Fibroblast of skin of right biceps (primary cell): Measurements from ENCODE around the gene DPY19L1.
A peak's percentile ranks its signal among the peaks of the same experiment; 100 is the strongest.
"Not testable (repeated sequence)": the region's sequence is repeated elsewhere in the genome, so short reads cannot be mapped to it uniquely, and the experiment has no call there.

Source experiments
- DNase-seq: peaks from one replicate; pipeline ENCODE4 v3.0.0-alpha.2; 2013

The DPY19L1 gene

DNA sequence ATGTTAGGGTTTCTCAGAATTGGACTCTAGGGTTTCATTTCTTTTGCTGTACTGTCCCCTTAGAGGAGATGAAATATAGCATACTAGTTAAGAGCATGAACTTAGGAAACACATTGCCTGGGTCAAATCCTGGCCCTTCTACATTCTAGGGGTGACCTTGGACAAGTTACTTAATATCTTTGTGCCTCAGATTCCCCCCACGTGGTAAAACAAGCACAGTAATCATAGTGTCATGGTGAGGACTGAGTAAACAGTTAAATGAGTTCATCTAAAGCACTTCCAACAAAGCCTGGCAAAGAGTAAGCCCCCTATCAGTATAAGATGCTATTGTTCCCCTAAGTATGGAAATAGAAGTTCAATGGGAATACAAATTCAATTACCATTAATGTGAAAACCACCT is 5.1 kb downstream of the DPY19L1 start:
- no peak for DNase-seq

DNA sequence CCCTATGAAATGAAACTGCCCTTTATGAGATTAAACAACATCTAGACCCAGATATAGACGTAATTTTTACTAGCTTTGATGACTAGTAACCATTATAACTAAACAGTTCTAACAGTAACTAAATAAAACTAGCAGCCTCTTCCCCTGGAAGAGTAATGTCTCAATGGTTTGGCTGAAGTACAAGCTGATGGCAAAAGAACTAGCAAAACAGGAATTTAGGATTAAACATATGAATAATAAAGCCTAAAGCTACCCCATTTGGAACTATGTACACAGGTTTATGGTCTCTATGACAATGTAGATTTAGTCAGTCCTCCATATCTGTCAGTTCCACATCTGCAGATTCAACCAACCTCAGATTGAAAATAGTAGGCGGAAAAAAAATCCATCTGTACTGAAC is 6.4 kb downstream of the DPY19L1 start:
- no peak for DNase-seq

- DNase-seq = no peak
These were observed 8.0 kb downstream of the DPY19L1 start for GRCh38 chr7:35029311-35029710.

- no peak for DNase-seq
These were observed 11.1 kb downstream of the DPY19L1 start for GRCh38 chr7:35026150-35026549.

- no peak for DNase-seq
These were observed 11.9 kb downstream of the DPY19L1 start for GRCh38 chr7:35025369-35025870.

- no peak for DNase-seq
These were observed 13.0 kb downstream of the DPY19L1 start for GRCh38 chr7:35024298-35024697.

DNA sequence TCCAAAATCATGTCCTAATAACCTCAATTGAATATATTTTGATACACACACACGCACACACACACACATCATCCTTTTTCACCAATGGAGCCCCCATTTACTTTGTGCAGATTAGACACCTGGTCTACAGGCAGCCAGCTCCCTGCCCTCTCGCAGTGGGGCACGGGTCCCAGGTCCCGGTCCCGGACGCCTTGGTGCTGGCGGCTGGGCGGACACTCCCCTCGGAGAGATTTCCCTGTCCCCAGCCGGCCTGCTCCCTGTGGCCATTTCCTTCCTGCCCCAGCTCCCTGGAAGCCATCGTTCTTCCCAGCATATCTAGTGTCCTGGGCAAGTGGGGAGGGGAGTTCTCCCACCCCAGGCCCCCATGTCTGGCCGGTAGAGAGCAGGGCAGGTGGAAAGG is 14.6 kb downstream of the DPY19L1 start:
- DNase-seq = no peak

GRCh38 chr7:35021445-35021844 is 15.8 kb downstream of the DPY19L1 start:
- no peak for DNase-seq

DNA sequence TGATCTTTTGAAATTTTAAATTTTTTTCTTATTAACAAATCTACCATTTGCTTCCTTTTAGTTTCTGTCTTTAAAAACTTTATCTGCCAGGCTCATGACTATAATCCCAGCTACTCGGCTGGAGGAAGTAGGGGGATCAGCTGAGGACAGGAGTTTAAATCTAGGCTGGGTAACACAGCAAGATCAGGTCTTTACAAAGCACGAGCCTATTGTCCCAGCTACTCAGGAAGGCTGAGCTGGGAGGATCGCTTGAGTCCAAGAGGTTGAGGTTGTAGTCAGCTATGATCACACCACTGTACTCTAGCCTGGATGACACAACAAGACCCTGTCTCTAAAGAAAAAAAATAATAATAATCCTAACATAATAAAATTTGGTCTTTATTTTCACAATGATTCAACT is 17.5 kb downstream of the DPY19L1 start:
- no peak for DNase-seq

DNA sequence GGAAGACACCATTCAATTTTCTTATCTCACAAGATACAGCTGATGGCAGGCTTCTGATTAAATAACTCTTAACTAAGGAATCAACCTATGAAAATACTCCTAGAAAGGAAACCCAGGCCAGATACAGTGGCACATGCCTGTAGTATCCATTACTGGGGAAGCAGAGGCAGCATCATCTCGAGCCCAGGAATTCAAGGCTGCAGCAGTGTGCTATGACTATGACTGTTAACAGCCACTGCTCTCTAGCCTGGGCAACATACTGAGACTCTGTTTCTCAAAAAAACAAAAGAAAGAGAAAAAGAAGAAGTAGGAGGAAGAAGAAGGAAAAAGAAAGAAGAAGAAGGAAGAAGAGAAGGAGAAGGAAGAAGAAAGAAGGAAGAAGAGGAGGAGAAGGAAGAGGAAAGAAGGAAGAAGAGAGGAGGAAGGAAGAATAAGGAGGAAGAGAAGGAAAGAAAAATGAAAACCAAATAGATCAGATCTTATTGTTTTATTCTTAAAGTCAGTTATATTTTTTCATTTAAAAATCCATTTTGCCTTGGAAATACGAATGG is 18.0 kb downstream of the DPY19L1 start:
- DNase-seq = no peak

- DNase-seq = no peak
These were observed 21.9 kb downstream of the DPY19L1 start for GRCh38 chr7:35015346-35015859.

- no peak for DNase-seq
These were observed 25.1 kb downstream of the DPY19L1 start for GRCh38 chr7:35012160-35012559.

DNA sequence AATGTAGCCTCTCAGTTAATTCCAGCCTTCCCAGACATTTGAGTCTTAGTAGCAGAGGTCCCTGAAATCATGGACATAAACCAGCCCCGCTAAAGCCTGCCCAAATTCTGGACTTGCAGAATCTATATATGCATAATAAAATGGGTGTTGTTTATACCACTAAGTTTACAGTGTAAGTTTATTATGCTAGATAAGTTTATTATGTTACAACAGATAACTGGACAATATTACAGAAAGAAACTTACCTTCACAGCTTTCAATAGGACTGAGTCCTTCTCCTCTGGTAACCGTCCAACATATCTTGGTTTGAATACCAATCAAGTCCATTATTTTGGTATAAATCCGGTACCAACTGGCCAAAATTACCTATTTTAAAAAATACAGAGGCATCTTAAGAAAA is 26.2 kb downstream of the DPY19L1 start:
- no peak for DNase-seq

- DNase-seq = no peak
These were observed 29.5 kb downstream of the DPY19L1 start for GRCh38 chr7:35007768-35008167.

DNA sequence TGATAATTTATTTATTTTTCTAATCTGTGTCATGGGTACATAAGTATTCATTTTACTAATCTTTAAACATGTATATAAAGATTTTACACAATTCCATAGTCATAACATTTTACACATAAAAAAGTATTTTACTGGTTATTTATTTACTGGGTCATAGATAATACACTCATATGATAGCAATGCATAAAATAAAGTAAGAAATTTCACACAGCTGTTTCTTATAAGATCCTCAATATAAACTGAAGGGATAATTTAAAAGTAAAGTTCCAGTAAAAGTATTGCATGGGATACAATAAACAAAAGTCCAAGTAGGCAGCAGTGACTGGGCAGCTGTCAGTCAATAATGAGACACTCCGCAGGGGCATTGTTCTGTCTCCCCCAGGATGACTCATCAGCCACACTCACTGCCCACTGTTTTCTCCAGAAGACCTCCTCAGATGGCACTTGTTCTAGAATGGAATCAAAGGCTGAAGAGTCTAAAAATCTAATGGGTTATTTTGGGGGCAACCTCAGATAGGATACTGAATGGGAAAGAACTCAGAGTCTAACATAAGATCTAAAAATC is 32.7 kb downstream of the DPY19L1 start:
- DNase-seq = peak; percentile 20

DNA sequence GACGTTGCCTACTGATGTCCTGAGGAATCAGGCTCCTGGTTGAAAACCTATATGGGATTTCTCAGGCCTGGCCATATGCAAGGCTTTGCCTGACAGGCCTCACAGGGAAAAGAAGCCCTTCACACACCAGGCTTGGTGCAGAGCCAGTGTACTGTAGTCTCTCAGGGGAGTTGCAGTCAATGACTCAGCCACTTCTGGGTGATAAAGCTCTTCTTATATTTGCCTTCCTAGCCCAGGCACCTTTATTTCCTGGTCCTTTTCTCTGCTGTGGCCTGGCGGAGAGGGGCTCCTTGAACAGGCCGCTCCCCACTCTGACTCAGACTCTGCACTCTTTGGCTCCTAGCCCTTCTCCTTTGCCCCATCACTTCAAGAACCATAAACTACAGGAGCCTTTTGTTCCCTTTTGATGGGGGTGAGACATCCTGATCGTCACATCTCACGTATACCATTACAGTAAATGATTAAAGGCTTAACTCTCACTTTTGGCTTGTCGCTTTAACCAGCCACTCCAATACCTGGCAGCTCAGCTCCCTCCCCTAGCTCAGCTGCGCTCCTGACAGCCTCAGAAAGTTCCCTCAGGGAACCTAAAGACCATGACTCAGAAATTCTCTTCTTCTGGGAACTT is 33.5 kb downstream of the DPY19L1 start:
- peak; percentile 90 for DNase-seq

DNA sequence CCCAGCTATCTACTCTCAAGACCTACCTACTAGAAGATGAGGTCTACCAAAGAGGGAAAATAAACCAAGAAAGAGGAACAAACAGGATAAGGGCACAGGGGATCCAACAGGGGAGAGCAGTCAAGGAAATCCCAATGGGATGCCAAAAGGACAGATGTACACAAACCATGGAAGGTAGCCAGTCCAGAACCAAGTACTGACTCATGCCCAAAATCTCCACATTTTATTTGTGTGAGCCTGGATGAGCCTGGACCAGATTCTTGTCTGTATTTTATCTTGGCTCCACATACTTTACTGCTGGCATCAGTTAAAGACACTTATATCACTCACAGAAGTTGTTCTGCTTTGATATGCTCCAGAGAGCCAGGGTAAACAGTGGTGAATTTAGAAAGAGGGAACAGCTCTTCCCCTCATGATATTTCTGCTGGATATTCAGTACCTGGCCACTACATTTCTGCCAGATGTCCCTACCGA is 34.1 kb downstream of the DPY19L1 start:
- DNase-seq = peak; percentile 82

DNA sequence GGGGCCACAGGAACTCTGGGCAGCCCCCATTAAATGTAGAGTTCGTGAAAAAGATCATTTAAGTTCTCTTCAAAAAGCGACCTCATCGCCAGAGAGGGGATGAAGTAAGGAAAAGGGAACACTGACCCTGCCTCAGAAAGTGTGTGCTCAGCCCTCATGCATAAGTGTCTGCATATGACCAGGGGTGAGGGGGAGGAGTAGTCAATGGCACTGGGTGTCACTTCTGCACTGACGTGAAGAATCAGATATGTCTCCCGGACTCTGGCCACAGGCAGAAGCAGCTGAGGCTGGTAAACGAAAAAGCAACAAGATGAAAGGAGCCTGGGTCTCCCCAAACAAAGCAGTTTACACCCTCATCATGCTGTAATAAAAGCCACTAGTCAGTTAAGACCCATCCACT is 39.0 kb downstream of the DPY19L1 start:
- not testable (repeated sequence) for DNase-seq

DNA sequence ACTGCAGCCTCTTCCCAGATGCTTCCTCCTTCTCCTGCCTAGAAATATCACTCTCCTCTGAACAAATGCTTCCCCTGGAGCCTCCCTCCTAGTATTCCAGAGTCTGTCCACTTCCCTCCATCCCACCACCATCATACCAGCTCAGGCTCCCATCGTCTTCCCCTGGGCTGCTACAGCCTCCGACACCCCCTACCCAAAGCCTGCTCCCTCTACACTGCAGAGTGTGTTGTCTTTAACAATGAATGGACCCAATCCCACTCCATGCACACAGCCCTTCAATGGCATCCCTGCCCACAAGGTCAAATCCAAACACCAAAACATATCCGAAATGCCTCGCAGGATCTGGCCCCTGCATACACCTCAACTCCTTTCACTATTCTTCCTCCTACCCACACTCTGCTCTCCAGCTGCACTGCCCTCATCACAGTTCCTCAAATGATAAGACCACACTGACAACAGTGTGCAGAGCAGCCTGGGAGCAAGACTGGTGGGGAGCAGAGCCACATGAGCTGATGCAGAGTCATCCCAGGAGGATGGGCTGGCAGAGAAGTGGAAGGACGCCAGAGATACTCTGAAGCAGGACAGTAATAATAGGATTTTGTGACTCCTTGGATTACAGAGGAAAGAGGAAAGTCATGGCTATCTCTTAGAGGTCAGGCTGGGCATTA is 40.7 kb downstream of the DPY19L1 start:
- DNase-seq = not testable (repeated sequence)

GRCh38 chr7:34995757-34996156 is 41.5 kb downstream of the DPY19L1 start:
- DNase-seq = no peak

- peak; percentile 57 for DNase-seq
These were observed 45.1 kb downstream of the DPY19L1 start for GRCh38 chr7:34991938-34992840.

DNA sequence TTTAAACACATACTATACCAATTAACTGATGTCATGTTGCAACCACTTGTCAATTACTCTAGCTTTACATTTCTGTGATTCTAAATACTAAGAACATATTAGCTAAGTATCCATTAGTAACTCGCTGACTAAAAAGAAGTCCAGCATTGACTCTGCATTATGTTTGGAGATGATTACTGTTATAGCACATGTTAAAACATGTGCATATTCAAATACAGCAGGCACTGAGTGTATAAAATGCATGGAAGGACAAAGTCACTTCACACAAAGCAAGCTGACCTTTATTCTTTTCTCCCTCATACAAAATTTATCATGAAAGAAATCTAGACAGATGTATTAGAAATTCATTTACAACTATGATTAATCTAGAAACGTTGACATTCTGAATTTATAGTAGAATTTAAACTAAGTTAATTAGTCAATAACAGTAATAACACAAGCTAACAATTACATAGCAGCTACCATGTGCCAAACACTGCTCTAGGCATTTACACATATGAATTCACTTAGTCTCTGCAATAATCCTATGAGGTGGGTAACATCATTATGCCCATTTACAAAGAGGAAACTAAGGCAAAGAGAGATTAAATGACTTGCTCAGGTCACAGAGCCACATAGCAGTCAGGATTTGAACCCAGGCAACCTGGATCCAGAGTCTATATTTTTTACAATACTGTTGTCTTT is 48.7 kb downstream of the DPY19L1 start:
- DNase-seq = not testable (repeated sequence)
